ENCODE results near the gene DUSP28. TPM values are rescaled to one million over a fixed set of nuclear protein-coding genes. Genes with fewer than 3 reads are reported as not detected.

Gene DUSP28
- total and polyA plus RNA-seq, 2 of the 8 experiments (the other 6 are each of a cell fraction or from before 2014, with no cell fraction given) = 2.1 to 2.3 TPM

GRCh38 chr2:240560084-240560479, at the start of gene DUSP28 (continued):
- 0 out of 2 replicates have a peak, but pooled peaks have one; percentile 12 for TF ChIP-seq TBP (IDR thresholded peaks at IDR 0.05; ENCODE audit: low read depth, low read length)
- no peak for TF ChIP-seq RXRA (IDR thresholded peaks at IDR 0.05; ENCODE audit: insufficient read depth, low read depth, low read length)
- no peak for TF ChIP-seq SRF (IDR thresholded peaks at IDR 0.05; ENCODE audit: low read depth, low read length)

Measured in H1 (cell line).